GM21360 (cell line): ENCODE measurements around the gene CALY.

Experiments used
- ATAC-seq: cut with Tn5 transposase; IDR thresholded peaks from one replicate; pipeline ENCODE4 v1.9.1; 2021; ENCODE audit warnings: mild to moderate bottlenecking, moderate library complexity; ENCODE audit not compliant: unreplicated experiment

CALY gene

DNA sequence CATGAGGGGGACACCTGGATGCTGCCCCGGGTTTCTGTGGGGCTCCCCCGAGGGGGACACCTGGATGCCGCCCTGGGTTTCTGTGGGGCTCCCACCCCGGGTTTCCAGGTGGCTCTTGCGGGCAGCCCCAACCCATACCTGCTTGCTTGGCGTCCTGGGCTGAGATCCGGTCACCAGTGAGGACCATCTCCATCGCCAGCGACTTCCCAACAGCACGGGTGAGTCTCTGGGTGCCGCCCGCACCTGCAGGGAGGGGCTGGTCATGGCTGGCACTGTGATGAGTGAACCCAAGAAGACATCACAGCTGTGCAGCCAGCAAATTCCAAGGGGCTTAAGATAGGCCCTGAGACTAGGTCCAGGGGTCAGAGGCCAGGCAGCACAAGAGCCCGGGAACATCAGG lies 30.1 kb upstream of the CALY start:
- ATAC-seq: no peak

DNA sequence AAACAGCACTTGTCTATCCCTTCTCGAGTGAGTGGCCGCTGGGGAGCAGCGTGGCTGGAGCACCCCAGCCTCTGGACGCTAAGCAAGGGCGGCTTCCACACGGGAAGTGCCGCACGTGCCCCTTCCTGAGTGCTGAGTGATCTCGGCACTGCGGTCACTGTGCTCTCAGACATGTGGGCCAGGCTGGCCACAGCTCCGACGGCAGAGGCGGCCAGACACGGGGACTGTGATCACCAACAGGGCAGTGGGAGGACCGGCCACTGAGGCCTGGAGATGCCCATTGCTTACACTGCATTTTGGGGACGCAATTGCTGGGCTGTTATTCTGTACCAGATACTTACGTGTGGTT lies 29.4 kb upstream of the CALY start:
- no peak for ATAC-seq

DNA sequence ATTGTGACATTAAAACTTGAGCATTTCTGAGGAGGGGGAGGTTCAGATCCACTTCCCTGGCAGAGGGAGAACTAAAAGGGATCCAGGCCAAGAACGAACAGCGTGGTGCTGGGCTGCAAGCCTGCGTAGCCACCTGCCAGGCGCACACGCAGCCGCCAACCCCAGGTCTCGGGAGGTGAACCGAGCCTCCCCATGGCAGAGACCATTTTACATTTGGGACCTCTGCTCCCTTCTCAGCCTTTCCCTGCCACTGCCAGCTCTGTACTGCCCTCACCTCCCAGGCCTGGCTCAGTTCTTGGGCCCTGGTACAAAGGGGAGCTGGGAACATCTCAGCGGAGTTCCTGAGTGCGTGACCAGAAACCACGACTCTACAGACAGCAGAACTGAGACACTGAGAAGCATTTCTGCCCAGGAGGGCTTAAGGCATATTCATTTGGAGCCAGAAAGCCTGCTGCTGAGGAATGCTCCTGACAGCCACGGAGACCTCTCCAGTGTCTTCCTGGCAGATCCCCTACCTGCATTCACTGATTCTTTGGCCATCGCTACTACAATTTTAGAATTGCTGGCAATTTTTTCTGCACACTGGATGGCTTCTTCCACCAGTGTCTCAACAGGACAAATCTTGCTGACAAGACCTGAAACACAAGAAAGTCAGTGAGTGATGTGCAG lies 28.9 kb upstream of the CALY start:
- ATAC-seq: no peak

DNA sequence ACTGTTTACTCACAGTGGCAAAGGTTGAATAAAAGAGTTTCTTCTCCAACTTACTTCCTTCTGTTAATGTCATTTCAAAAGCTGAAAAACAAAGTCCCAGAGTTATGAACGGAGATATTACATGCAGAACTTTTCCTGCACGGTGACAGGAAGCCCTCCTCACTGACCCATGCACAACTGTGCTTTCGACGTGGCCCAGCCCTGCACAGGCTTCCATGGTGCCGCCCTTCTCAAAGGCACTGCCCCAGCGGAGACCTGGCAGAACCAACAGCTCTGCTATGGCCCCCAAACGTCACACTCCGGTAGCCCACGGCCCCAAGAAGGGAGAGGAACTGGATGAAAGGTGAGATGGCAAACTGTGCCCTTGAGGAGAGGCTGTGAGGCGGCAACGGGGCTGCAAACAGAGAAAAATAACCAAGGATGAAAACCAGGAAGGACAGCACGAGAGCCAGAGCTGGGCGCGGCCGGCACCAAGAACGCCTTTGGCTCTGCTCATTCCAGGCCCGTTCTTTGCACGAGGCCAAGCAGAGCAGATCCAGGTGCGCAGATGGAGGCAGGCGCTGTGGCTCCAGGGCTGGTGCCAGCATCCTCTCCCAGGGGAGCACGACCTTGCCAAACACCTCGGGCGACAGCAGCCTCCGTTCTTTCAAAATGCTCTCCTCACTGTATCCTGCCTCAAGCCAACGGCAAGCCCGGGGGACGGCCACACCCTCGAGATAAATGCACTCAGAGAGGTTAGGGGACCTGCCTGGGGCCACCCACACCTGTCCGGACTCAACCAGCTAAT lies 28.1 kb upstream of the CALY start:
- no peak for ATAC-seq

GRCh38 chr10:133362846-133363245 lies 26.1 kb upstream of the CALY start:
- no peak for ATAC-seq

DNA sequence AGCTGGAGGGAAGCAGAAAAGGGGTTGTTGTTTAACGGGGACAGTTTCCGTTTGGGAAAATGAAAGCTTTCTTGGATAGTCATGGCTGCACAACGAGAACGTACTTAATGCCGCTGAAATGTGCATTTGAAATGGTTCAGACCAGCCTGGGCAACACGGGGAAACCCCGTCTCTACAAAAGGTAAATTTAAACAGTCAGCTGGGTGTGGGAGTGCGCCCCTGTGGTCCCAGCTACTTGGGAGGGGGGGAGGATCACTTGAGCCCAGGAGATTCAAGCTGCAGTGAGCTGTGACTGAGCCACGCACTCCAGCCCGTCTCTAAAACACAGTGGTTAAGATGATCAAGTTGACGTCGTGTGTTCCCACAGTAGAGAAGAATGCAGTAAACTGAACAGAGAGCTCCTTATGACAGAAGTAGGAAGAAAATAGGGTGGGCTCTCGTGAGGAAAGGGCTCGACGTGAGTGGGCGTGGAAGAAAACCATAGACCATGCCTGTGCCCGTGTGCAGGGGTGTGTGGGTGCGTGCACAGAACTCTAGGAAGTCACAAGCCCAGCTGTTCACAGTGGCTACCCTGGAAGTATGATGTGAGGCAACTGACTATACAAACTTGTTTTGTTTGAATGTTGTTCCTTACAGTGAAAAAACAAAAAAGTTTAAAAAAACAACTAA lies 25.2 kb upstream of the CALY start:
- no peak for ATAC-seq

DNA sequence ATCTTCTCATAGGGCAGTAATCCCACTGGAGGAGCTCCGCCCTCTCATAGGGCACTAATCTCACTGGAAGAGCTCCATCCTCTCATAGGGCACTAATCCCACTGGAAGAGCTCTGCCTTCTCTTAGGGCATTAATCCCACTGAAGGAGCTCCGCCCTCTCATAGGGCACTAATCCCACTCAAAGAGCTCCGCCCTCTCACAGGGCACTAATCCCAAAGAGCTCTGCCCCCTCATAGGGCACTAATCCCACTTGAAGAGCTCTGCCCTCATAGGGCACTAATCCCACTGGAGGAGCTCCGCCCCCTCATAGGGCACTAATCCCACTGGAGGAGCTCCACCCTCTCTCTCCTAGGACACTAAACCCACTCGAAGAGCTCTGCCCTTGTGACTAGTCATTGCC lies 24.5 kb upstream of the CALY start:
- ATAC-seq: no peak

DNA sequence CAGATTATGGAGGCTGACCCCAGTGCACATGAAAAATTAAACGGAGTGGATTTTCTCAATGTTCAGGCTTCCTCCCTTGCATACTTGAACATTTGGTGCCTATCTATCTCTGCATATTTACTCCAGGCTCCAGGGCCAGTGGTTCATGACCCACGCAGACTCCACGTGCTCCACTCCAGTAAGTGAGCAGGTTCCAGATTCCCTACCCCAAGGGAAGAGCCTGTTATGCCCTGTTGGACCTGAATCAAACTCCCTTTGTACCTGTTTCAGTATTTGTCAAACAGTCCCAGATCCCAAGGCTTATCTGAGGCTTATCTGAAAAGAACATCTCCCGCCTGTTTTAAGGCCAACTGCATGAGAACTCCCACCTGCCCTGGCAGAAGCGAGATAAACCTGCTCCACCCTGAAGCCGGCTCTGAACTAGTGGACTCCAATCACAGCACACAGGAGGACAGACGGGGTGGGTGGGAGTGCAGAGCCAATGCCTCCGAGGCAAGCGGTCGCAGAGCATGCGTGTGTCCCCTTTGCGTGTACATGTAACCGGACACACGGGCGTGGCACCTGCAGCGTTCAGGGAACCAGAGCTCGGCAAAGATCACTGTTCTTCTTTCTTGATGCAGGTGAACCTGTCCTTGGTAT lies 23.4 kb upstream of the CALY start:
- no peak for ATAC-seq

- ATAC-seq: no peak
Measured at GRCh38 chr10:133359554-133359971, 22.9 kb upstream of the CALY start.

DNA sequence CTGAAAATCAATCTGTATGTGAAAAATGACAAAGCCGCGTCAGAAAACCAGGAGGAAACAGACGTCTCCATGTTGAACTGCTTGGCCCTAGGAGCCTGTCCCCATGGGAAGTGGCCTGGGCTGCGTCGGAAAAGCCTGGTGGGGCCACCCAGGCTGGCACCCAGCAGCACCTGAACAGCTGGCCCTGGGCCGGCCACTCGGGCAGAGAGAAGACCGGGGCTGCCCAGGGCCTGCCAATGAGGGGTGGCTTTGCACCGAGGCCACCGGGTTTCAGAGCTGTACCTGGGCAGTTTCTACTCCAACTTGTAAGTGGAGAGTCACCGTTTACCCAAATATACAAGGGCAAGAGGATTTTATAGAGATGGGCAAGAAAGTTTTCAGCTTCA lies 22.2 kb upstream of the CALY start:
- no peak for ATAC-seq

DNA sequence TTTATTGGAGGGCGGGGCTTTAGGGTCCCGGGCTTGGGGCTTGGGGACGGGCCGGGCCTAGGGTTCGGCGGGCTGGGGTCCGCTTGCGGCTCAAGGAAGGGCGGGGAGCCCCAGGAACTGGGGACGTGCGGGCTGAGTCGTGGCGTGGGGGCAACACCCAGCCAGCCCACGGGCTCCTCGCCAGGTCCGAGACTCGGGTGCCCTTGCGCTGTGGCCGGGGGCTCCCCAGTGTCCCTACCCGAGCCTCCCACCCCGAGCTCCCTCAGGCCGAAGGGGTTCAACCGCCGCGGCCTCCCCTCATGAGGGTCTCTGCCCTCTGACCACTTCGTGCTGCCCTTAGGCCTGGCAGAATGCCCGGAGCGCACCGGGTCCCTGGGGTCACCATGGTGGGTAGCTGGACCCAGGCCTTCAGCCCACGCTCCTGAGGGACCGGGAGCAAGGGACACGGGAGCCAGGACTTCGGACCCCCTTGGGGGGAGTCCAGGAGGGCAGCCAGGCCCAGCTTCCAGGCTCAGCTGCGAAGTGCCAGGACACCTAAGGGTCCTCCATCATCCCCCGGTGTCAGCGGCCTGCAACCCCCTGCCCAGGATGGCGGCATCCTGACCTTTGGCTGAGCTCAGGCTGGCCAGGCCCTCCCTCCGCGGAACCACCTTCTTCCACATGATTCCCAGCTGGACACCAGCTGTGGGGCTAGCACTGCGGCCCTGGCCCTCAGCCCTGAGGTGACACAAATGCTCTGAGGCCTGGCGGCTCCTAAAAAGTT lies 21.6 kb upstream of the CALY start:
- no peak for ATAC-seq

DNA sequence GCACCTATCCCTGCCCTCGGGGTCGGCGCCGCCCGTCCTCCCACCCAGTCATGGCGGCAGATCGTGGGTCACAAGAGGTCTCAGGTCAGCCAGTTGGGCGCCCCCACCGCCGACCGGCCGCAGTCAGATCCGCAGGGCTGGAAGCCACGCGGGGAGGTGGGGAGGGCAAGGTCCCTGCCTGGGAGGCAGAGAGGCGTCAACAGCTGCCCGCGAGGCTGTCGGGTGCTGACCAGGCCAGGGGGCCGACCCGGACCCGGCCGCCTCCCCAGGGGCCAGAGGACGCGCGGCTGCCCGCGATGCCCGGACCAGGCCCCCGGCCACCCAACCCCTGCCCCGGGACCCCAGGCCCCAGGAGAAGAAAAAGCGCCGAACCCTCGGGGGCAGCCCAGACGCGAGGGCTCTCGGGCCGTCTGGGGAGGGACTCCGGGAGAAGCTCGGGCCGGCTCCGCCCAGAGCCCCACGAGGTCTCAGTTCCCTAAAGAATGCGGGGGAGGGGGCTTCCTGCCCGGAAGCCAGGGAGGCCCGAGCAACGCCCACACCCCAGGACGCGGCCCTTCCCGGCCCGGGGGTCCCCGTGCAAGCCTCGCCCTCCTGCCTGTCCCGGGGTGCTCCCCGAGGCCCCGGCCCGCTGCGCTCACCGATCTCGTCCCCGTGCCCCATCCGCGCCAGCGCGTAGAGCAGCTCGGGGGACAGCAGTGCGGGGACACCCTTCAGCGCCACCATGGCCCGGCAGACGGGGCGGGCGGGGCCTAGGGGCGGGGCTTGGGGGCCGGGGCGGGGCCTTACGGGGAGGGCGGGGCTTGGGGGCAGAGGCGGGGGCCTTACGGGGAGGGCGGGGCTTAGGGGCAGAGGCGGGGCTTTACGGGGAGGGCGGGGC lies 20.8 kb upstream of the CALY start, which contains the start of gene FUOM:
TSS of gene FUOM (minus strand) at position 735 of the 877 bp plus-strand sequence. CDS start at position 723, 12 bp downstream.
- ATAC-seq: peak; percentile 64

GRCh38 chr10:133356549-133357284 lies 20.0 kb upstream of the CALY start:
- ATAC-seq: no peak

DNA sequence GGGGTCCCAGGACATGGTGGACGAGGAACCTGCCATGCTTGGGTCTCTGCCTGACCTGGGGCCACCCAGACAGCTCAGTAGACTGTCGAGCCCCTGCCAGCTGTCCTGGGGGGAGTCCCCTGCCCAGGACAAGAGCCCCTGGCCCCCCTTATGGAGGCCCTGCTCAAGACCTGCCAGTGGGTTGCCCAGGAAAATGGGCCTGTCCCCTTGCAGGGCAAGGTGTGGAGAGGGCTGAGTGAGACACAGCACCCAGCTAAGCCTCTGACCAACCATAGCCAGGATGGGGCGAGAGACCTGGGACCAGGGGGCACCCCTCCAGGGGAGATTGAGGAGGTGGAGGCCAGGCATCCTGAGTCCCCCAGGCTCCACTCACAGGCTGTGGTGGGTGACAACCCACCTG lies 19.3 kb upstream of the CALY start:
- ATAC-seq: no peak

- no peak for ATAC-seq
Measured at GRCh38 chr10:133355266-133355665, 18.6 kb upstream of the CALY start.

DNA sequence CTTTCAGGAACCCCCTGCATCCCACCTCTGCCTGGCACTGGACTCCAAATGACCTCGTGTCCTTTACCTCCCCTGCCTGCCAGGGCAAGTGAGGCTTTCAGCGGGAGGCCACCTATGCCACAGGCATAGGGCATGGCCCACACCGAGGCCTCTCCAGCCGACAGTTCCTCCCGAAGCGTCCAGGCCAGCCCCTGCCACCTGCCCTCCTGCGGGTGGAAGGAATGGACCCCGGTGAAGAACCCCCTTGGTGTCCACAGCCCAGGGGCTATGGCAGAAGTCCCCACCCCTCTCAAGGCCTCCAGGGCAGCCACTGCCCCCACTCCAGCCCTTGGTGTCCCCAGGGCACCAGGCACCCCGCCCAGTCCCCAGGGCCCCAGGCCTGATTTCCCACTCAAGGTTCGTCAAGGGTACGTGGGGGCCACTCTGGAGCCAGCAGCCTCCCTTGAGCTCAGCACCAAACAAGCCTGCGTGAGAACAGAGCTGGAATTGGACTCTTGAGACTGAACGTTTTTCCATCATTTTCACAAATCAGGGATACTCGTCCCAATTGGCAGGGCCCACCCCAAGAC lies 18.1 kb upstream of the CALY start:
- no peak for ATAC-seq

- no peak for ATAC-seq
Measured at GRCh38 chr10:133353988-133354605, 17.4 kb upstream of the CALY start.

GRCh38 chr10:133353202-133353959 lies 16.7 kb upstream of the CALY start:
- no peak for ATAC-seq
